HS-27A (cell line): ENCODE results near the gene HDHD2.
"Not testable (repeated sequence)": the region's sequence is repeated elsewhere in the genome, so short reads cannot be mapped to it uniquely, and the experiment has no call there.

Experiments used
- DNase-seq: peaks from one replicate; pipeline ENCODE4 v3.0.0-alpha.2; 2012; ENCODE audit warnings: low read depth, missing footprints

HDHD2 gene

GRCh38 chr18:47150029-47150823 is at the start of gene HDHD2:
Gene HDHD2 (minus strand): TSS chr18:47150500. CDS start chr18:47136439, 14,061 bp downstream.
- DNase-seq = peak; percentile 35

DNA sequence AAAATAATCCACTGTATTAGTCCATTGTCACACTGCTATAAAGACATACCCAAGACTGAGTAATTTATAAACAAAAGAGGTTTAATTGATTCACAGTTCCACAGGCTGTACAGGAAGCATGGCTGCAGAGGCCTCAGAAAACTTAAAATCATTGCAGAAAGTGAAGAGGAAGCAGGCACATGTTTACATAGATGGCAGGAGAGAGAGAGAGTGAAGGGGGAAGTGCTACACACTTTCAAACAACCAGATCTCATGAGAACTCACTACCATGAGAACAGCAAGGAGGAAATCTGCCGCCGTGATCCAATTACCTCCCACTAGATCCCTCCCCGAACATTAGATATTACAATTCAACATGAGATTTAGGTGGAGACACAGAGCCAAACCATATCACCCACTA is 45.7 kb upstream of the HDHD2 start:
- not testable (repeated sequence) for DNase-seq

GRCh38 chr18:47191961-47192360 is 41.7 kb upstream of the HDHD2 start:
- DNase-seq = no peak

DNA sequence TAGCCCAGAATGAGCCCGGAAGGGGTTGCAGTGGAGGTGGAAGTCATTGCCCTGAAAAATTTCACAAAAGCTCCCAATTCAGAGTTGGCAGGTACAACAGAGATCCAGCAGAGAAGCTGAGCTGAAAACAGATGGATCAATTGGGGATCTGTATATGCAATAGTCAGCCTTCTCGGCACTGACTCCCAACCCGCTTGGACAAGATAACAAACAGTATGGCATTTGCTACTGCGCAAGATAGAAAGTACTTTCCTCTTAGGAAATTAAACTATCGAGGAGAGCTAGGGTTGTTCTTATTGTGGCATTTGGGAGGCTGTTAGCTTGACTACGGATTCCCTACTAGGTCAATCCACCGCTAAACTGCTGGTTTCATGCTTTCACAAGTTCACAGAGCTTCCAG is 37.4 kb upstream of the HDHD2 start:
- no peak for DNase-seq

DNA sequence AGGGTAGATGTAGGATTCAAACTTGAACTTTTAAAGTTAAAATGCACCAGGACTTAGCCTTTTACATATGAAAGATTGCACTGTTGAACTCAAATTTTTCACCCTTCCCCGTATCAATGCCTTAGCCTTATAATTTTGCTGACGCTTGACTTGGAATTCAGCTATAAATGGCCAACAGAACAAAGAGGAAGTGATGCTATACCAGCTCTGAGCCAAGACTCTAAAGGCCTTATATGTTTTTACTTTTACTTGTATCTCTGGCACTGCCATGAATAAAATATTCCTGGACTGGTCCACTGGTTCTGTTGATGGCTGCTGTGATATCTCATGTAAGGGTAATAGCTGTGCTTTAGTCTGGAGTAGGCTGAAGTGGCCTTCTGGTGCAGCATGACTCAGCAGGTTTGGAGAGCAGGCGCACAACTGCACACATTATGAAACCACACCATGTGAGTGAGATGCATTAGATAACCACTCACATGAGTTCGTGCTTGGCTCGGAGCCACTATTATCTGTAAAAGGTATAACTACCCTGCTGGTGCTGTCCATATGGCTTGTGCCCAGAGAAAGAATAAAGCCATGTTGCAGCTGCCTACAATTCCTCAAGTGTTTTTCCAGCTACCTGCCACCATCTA is 34.2 kb upstream of the HDHD2 start:
- no peak for DNase-seq

GRCh38 chr18:47182156-47182555 is 31.9 kb upstream of the HDHD2 start:
- not testable (repeated sequence) for DNase-seq

DNA sequence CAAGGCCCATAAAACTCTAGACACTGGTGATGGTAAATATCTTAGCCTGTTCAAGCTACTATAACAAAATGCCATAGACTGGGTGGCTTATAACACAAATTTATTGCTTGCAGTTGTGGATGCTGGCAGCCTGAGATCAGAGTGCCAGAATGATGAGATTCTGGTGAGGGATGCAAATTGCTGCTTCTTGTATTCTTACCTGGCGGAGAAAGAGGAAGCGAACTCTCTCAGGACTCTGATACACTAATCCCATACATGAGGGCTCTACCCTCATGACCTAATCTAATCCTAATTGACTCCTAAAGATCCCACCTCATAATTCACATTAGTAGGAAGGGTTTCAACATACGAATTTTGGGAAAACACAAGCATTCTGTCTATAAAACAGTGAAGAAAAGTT is 30.5 kb upstream of the HDHD2 start:
- no peak for DNase-seq

GRCh38 chr18:47179520-47179919 is 29.2 kb upstream of the HDHD2 start:
- DNase-seq = no peak

GRCh38 chr18:47175898-47176575 is 25.7 kb upstream of the HDHD2 start, which contains the start of gene IER3IP1:
Gene IER3IP1 (minus strand): TSS chr18:47176364. CDS start chr18:47176277, 87 bp downstream.
- DNase-seq = peak; percentile 65

DNA sequence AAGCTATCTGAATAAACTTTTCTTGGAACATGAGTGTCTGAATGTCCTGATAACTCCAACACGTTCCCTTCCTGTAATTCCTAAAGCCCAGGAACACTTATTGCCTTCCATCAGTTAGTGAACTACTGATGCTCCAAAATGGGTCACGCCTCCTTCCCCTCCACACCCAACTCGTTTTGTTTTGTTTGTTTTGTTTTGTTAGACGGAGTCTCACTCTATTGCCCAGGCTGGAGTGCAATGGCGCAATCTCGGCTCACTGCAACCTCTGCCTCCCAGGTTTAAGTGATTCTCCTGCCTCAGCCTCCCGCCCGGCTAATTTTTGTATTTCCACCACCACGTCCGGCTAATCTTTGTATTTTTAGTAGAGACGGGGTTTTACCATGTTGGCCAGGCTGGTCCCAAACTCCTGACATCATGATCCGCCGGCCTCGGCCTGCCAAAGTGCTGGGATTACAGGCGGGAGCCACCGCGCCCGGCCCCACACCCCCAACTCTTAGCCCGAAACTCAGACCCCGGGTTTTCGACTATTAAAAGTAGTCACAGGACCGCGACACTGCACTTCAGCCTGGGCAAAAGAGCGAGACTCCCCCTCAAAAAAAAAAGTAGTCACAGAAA is 25.1 kb upstream of the HDHD2 start:
- no peak for DNase-seq

- DNase-seq = no peak
Observed at GRCh38 chr18:47174545-47175116, 24.3 kb upstream of the HDHD2 start.

DNA sequence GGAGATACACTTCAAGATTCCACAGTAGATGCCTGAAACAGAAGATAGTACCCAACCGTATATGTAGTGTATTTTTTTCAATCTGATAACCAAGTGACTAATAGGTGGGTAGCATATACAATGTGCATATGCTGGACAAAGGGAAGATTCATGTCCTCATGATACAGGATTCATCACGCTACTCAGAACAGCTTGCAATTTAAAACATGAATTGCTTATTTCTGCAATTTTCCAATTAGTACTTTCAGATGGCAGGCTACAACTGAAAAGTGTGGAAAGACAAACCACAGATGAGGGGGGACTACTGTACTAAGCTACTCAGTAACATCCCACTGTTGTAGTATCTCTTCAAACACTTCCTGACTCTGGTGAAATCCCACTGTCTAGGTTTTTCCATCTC is 22.2 kb upstream of the HDHD2 start:
- no peak for DNase-seq

DNA sequence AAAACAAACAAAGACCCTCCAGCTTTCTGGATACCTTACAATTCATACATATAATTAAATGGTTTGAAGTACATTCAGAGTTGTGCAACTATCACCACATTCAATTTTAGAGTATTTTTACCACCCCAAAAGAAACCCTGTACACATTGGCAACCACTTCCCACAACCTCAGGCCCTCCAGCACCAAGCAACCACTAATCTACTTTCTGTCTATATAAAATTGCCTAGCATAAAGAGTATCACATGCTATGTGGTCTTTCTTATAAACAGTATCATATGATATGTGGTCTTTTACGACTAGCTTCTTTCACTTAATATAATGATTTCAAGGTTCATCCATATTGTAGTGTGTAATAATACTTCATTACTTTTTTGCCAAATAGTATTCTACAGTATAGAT is 18.6 kb upstream of the HDHD2 start:
- DNase-seq = no peak

DNA sequence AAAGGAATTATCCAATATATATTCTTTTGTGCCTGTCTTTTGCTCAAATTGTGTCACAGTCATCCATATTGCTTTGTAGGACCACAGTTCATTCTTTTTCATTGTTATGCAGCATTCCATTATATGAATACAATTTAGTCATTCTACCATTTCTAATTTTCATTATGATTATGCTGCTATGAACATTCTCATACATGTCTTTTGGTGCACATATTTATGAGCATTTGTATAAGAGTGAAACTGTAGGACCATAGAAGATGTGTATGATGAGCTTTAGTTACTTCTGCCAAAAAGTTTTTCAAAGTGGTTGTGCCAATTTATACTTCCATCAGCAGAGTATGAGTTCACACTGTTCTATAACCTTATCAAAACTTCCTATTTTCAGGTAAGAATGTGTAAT is 18.2 kb upstream of the HDHD2 start:
- no peak for DNase-seq

GRCh38 chr18:47166294-47166693 is 16.0 kb upstream of the HDHD2 start:
- DNase-seq = no peak

- no peak for DNase-seq
Observed at GRCh38 chr18:47163241-47163640, 12.9 kb upstream of the HDHD2 start.

DNA sequence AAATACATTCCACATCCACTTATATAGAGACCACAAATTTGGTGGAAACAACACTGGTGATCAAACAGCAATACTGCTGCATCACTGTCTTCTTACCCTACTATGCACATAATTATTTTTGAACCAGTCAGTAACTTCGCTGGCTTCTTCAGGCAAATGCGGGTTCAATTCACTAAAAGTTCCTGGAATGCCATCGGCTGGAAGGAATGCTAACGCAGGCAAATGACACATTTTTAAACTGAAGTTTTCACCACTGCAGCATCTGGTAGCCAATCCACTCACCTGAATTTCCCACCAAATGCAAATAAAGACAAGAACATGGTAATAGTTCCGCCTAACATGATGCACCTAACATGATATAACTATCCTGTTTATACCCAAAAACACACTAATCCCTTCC is 10.0 kb upstream of the HDHD2 start:
- no peak for DNase-seq

GRCh38 chr18:47158404-47158803 is 8.1 kb upstream of the HDHD2 start:
- peak; percentile 41 for DNase-seq

GRCh38 chr18:47151439-47151838 is 1.1 kb upstream of the HDHD2 start:
- no peak for DNase-seq

DNA sequence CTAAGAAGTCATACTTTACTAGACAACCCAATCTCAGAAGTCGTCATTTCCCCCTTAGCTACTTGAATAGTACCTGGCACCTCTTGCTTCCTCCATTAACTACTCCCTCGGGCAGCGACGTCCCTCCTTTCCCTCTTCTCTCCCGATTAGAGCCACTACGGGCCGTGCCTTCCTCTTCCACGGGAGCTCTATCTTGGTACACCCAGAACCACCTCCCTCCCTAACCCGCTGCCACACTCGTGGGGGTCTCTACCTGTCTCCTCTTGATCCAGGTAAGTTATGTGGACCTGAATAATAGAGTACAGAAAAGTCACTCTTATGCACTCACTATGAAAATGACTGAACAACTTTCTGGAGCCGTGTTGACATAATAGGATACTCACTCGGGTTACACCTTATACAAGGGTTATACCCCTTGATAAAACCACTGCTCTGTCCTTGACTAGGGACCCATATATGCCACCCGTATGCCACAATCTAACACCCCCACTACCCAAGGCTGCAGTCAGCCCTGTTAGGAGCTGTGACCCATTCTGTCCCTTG is 595 bp upstream of the HDHD2 start:
- DNase-seq = no peak

GRCh38 chr18:47149457-47150028 is 757 bp downstream of the HDHD2 start:
- no peak for DNase-seq

GRCh38 chr18:47146206-47146605 is 4.1 kb downstream of the HDHD2 start:
- DNase-seq = no peak
